ENCODE measurements around the gene SND1. TPM values are rescaled to one million over a fixed set of nuclear protein-coding genes. Genes with fewer than 3 reads are reported as not detected.

Gene SND1
- total and polyA plus RNA-seq, 10 of the 15 experiments (the other 5 are each of a cell fraction or from before 2014, with no cell fraction given), result 52.4 to 270 (median 146) TPM

- no peak for TF ChIP-seq ZBTB11 (CRISPR knock-in tag; IDR thresholded peaks at IDR 0.05)
- no peak for TF ChIP-seq HDGF (IDR thresholded peaks at IDR 0.05)
- TF ChIP-seq MYB (IDR thresholded peaks at IDR 0.05; ENCODE audit: borderline replicate concordance, low read depth, low read length), result no peak
- no peak for TF ChIP-seq ATF2 (IDR thresholded peaks at IDR 0.05; ENCODE audit: low read length)
- TF ChIP-seq ZZZ3 (IDR thresholded peaks at IDR 0.05; ENCODE audit: control insufficient read depth, insufficient read length, low read depth), result no peak
Observed at GRCh38 chr7:128040205-128040604, 388.2 kb downstream of the SND1 start (continued).

- Histone ChIP-seq H2AFZ (ENCODE audit: control insufficient read depth, low read depth, low read length) (no peak overlapping the region), H3K27me3 (replicated peaks in 1 of 2; ENCODE audit: control insufficient read depth in 2 of 2, insufficient read depth in 2 of 2, low read length in 1 of 2) (no peaks in the 10 kb centered on the region), H4K20me1 (ENCODE audit: control insufficient read depth, insufficient read depth) (peaks cover 21% of the 10 kb centered on the region), H3K27ac (ENCODE audit: control insufficient read depth, insufficient read depth) (no peak overlapping the region), H3K36me3 (ENCODE audit: control insufficient read depth in 2 of 2, insufficient read depth in 2 of 2, low read length in 1 of 2) (peaks cover 6 to 7% of the 10 kb centered on the region in 2 experiments; a peak in 3 of 4 replicates), H3K9me3 (replicated peaks; ENCODE audit: control insufficient read depth, insufficient read depth, low read length) (no peaks in the 10 kb centered on the region), H3K9ac (ENCODE audit: control insufficient read depth, insufficient read depth, low read length) (no peak overlapping the region), H3K79me2 (ENCODE audit: control insufficient read depth, insufficient read depth, low read length) (peaks cover 1% of the 10 kb centered on the region; the same call in 1 of the 2 replicates), H3K4me3 (no peak overlapping the region), H3K4me1 (ENCODE audit: control insufficient read depth, insufficient read depth, low read length) (peaks cover 33% of the 10 kb centered on the region), H3K4me2 (ENCODE audit: control insufficient read depth, insufficient read depth) (no peak overlapping the region)
- in situ Hi-C loops (cut with MboI) (no loop called here), intact Hi-C loops (cut with micrococcal nuclease; ENCODE audit: unreplicated experiment) (no loop called here)
- FAIRE-seq, result no peak
- ATAC-seq, result no peak
- ChIA-PET RAD21 (ENCODE audit: unreplicated experiment) (no interaction called here), SMC1A (ENCODE audit: uncharacterized antibody, unreplicated experiment) (no interaction called here), CTCF (no interaction called here), POLR2A (no interaction called here)
- 78% methylated on average over 7 of the region's 7 CpGs for WGBS (ENCODE audit: insufficient coverage, insufficient replicate concordance, low lambda C conversion rate, missing lambda C conversion rate)
- no TSS peak for BruUV-seq (replicated peaks)
- no peak for DNase-seq (ENCODE audit: low read depth, low spot score)
- TF ChIP-seq BCLAF1 (IDR thresholded peaks at IDR 0.05), result no peak
- no peak for TF ChIP-seq EZH2 (IDR thresholded peaks at IDR 0.05; ENCODE audit: borderline replicate concordance, control insufficient read depth, low read depth, low read length)
Observed at GRCh38 chr7:128041203-128041602, 389.2 kb downstream of the SND1 start.

All from GM12878 (cell line).